OCI-LY3 (cell line): Measurements from ENCODE around the gene SLC12A6.

Source experiments
- CTCF ChIP-seq: fragments of 200-600, 300-600 bp; sonication (generic); IDR thresholded peaks from 2 replicates; pipeline ENCODE4 v1.5.1; 2014; ENCODE audit warnings: antibody characterized with exemption, low read length, low read depth
- EZH2phosphoT487 ChIP-seq: fragments of 200-600 bp; shearing (Covaris generic); IDR thresholded peaks from 2 replicates; pipeline ENCODE4 v1.6.1; 2018; ENCODE audit warnings: antibody characterized with exemption, mixed run types, low read depth

GRCh38 chr15:34366271-34367065 is 28.9 kb upstream of the SLC12A6 start:
- TF ChIP-seq CTCF (no peak), EZH2phosphoT487 (no peak)
